ENCODE data around the gene DAB1. TPM values are rescaled to one million over a fixed set of nuclear protein-coding genes. Genes with fewer than 3 reads are reported as not detected.

DAB1 gene
- total and polyA plus RNA-seq, 7 donors = under 0.01 to 1.1 (median 0.75) TPM; not detected in 1

GRCh38 chr1:57295326-57295725 is 128.5 kb downstream of the DAB1 start:
- intact Hi-C loops (cut with DNase I) = no loop called here
- no peak overlapping the region for H3K27ac ChIP-seq
- H3K27me3 ChIP-seq = no peaks in the 10 kb centered on the region
- TF ChIP-seq CTCF (IDR thresholded peaks at IDR 0.05) (no peak), POLR2AphosphoS5 (IDR thresholded peaks at IDR 0.05) (no peak), EP300 (IDR thresholded peaks at IDR 0.05) (no peak), POLR2A (IDR thresholded peaks at IDR 0.05) (no peak)
- peaks cover 0 to 4% (median 0%) of the 10 kb centered on the region in 4 donors for H3K4me1 ChIP-seq
- DNase-seq = no peak
- H3K4me3 ChIP-seq = no peak overlapping the region
- H3K36me3 ChIP-seq = no peaks in the 10 kb centered on the region
- 92 to 93% methylated on average over 1 of the region's 1 CpG for WGBS, 2 donors
- H3K9me3 ChIP-seq = no peaks in the 10 kb centered on the region

GRCh38 chr1:57294177-57294576 is 129.7 kb downstream of the DAB1 start:
- no peak for TF ChIP-seq POLR2AphosphoS5 (IDR thresholded peaks at IDR 0.05)
- TF ChIP-seq CTCF (IDR thresholded peaks at IDR 0.05) = no peak
- TF ChIP-seq POLR2A (IDR thresholded peaks at IDR 0.05) = no peak
- no peak for TF ChIP-seq EP300 (IDR thresholded peaks at IDR 0.05)

GRCh38 chr1:57293214-57293613 is 130.6 kb downstream of the DAB1 start:
- intact Hi-C loops (cut with DNase I) = no loop called here
- Histone ChIP-seq H3K27me3 (no peaks in the 10 kb centered on the region), H3K4me3 (no peak overlapping the region), H3K9me3 (no peaks in the 10 kb centered on the region), H3K27ac (no peak overlapping the region), H3K36me3 (no peaks in the 10 kb centered on the region), H3K4me1 (no peaks in the 10 kb centered on the region)
- TF ChIP-seq POLR2A (IDR thresholded peaks at IDR 0.05) = no peak
- TF ChIP-seq EP300 (IDR thresholded peaks at IDR 0.05) = no peak
- no peak for TF ChIP-seq CTCF (IDR thresholded peaks at IDR 0.05)
- TF ChIP-seq POLR2AphosphoS5 (IDR thresholded peaks at IDR 0.05) = no peak
- 87 to 92% methylated on average over 3 of the region's 3 CpGs for WGBS, 2 donors
- no peak for DNase-seq

More at GRCh38 chr1:57294177-57294576, 129.7 kb downstream of the DAB1 start:
- intact Hi-C loops (cut with DNase I) = no loop called here
- H3K4me3 ChIP-seq = no peak overlapping the region
- H3K27ac ChIP-seq = no peak overlapping the region
- DNase-seq = no peak
- no peaks in the 10 kb centered on the region for H3K4me1 ChIP-seq
- no peaks in the 10 kb centered on the region for H3K9me3 ChIP-seq
- no peaks in the 10 kb centered on the region for H3K27me3 ChIP-seq
- no peaks in the 10 kb centered on the region for H3K36me3 ChIP-seq

GRCh38 chr1:57289781-57290180 is 134.1 kb downstream of the DAB1 start:
- H3K36me3 ChIP-seq = no peaks in the 10 kb centered on the region
- intact Hi-C loops (cut with DNase I) = no loop called here
- 76 to 79% methylated on average over 2 of the region's 2 CpGs for WGBS, 2 donors

More at GRCh38 chr1:57289781-57290180, 134.1 kb downstream of the DAB1 start:
- Histone ChIP-seq H3K4me3 (no peak overlapping the region), H3K9me3 (no peaks in the 10 kb centered on the region), H3K27me3 (no peaks in the 10 kb centered on the region), H3K4me1 (no peaks in the 10 kb centered on the region), H3K27ac (no peak overlapping the region)
- TF ChIP-seq POLR2AphosphoS5 (IDR thresholded peaks at IDR 0.05) (no peak), EP300 (IDR thresholded peaks at IDR 0.05) (no peak), CTCF (IDR thresholded peaks at IDR 0.05) (no peak)
- no peak for DNase-seq

Data from sigmoid colon (tissue), 7 donors.